ENCODE results near the gene PYM1.

- TF ChIP-seq POLR2AphosphoS5 (IDR thresholded peaks at IDR 0.05): no peak
- no peak for TF ChIP-seq CTCF (IDR thresholded peaks at IDR 0.05; ENCODE audit: poor library complexity, severe bottlenecking)
- TF ChIP-seq TAF1 (IDR thresholded peaks at IDR 0.05; ENCODE audit: low read depth): no peak
- TF ChIP-seq EZH2 (IDR thresholded peaks at IDR 0.05; ENCODE audit: borderline replicate concordance, insufficient read depth, low read length, poor library complexity, severe bottlenecking): no peak
- no peak for TF ChIP-seq SMC3 (conservative IDR thresholded peaks at IDR 0.05; ENCODE audit: poor library complexity)
- no peak for TF ChIP-seq EP300 (conservative IDR thresholded peaks at IDR 0.05; ENCODE audit: poor library complexity, severe bottlenecking)
- TF ChIP-seq RAD21 (conservative IDR thresholded peaks at IDR 0.05): no peak
These were observed 66.3 kb downstream of the PYM1 start for GRCh38 chr12:55861396-55861795.
